ENCODE results near the gene SPDL1.
"Not testable (repeated sequence)": the region's sequence is repeated elsewhere in the genome, so short reads cannot be mapped to it uniquely, and the experiment has no call there.

SPDL1 gene

GRCh38 chr5:169574134-169574646 is 9.4 kb upstream of the SPDL1 start:
- DNase-seq, result no peak

- DNase-seq, result no peak
Observed at GRCh38 chr5:169576181-169576598, 7.4 kb upstream of the SPDL1 start.

- DNase-seq, result no peak
Observed at GRCh38 chr5:169577951-169578350, 5.6 kb upstream of the SPDL1 start.

- DNase-seq, result no peak
Observed at GRCh38 chr5:169580964-169581363, 2.6 kb upstream of the SPDL1 start.

GRCh38 chr5:169581580-169582227 is 1.9 kb upstream of the SPDL1 start:
- DNase-seq, result peak; percentile 81

GRCh38 chr5:169583101-169583423 is 511 bp upstream of the SPDL1 start:
- no peak for DNase-seq

GRCh38 chr5:169584998-169585451 is 1.5 kb downstream of the SPDL1 start:
- DNase-seq, result no peak

GRCh38 chr5:169590602-169591001 is 7.0 kb downstream of the SPDL1 start:
- DNase-seq, result no peak

- DNase-seq, result no peak
Observed at GRCh38 chr5:169591636-169592035, 8.1 kb downstream of the SPDL1 start.

GRCh38 chr5:169592937-169593650 is 9.5 kb downstream of the SPDL1 start:
- DNase-seq, result no peak

GRCh38 chr5:169595172-169595820 is 11.7 kb downstream of the SPDL1 start:
- DNase-seq, result no peak

- DNase-seq, result no peak
Observed at GRCh38 chr5:169599451-169599850, 15.9 kb downstream of the SPDL1 start.

- no peak for DNase-seq
Observed at GRCh38 chr5:169602535-169602934, 19.0 kb downstream of the SPDL1 start.

- no peak for DNase-seq
Observed at GRCh38 chr5:169606279-169606678, 22.7 kb downstream of the SPDL1 start.

- DNase-seq, result no peak
Observed at GRCh38 chr5:169607882-169608281, 24.3 kb downstream of the SPDL1 start.

- DNase-seq, result no peak
Observed at GRCh38 chr5:169609716-169610115, 26.1 kb downstream of the SPDL1 start.

GRCh38 chr5:169610606-169611005 is 27.0 kb downstream of the SPDL1 start:
- no peak for DNase-seq

GRCh38 chr5:169615561-169615960 is 32.0 kb downstream of the SPDL1 start:
- no peak for DNase-seq

- DNase-seq, result not testable (repeated sequence)
Observed at GRCh38 chr5:169624307-169624706, 40.7 kb downstream of the SPDL1 start.

GRCh38 chr5:169626779-169627178 is 43.2 kb downstream of the SPDL1 start:
- no peak for DNase-seq

- no peak for DNase-seq
Observed at GRCh38 chr5:169627551-169627950, 44.0 kb downstream of the SPDL1 start.

- no peak for DNase-seq
Observed at GRCh38 chr5:169628892-169629291, 45.3 kb downstream of the SPDL1 start.

- DNase-seq, result no peak
Observed at GRCh38 chr5:169629847-169630548, 46.4 kb downstream of the SPDL1 start.
